Neuronal stem cell (in vitro differentiated cells): Measurements from ENCODE around the gene G2E3.

Source experiments
- DNase-seq: peaks from one replicate; pipeline ENCODE4 v3.0.0-alpha.2; 2013; ENCODE audit warnings: low spot score
- H2AFZ ChIP-seq: one replicate; pipeline ENCODE4 v1.6.1; 2013; ENCODE audit warnings: mild to moderate bottlenecking, low read length, inconsistent platforms
- H2AK5ac ChIP-seq: 2 replicates; pipeline ENCODE4 v1.6.1; 2013; ENCODE audit warnings: low read depth, mild to moderate bottlenecking, inconsistent platforms, low read length, moderate library complexity, mixed read lengths
- H2BK120ac ChIP-seq: 2 replicates; pipeline ENCODE4 v1.6.1; 2013; ENCODE audit warnings: low read depth, mild to moderate bottlenecking, inconsistent platforms, low read length, moderate library complexity, mixed read lengths
- H2BK12ac ChIP-seq: one replicate; pipeline ENCODE4 v1.6.1; 2013; ENCODE audit warnings: low read length, inconsistent platforms
- H2BK15ac ChIP-seq: 2 replicates; pipeline ENCODE4 v1.6.1; 2013; ENCODE audit warnings: mild to moderate bottlenecking, low read length, inconsistent platforms, mixed read lengths
- H2BK5ac ChIP-seq: one replicate; pipeline ENCODE4 v1.6.1; 2013; ENCODE audit warnings: inconsistent platforms, mild to moderate bottlenecking, low read length, moderate library complexity
- H3K14ac ChIP-seq: one replicate; pipeline ENCODE4 v1.6.1; 2013; ENCODE audit warnings: low read length, inconsistent platforms
- H3K18ac ChIP-seq: 2 replicates; pipeline ENCODE4 v1.6.1; 2013; ENCODE audit warnings: low read length, inconsistent platforms
- H3K23ac ChIP-seq: 2 replicates; pipeline ENCODE4 v1.6.1; 2013; ENCODE audit warnings: low read depth, mild to moderate bottlenecking, mixed read lengths, low read length, inconsistent platforms; ENCODE audit not compliant: poor library complexity
- H3K27ac ChIP-seq: replicated peaks from 3 replicates; pipeline ENCODE4 v1.5.1; 2013; ENCODE audit warnings: low read length, inconsistent platforms
- H3K27me3 ChIP-seq, 3 experiments: 2 replicates each; pipeline ENCODE4 v1.6.1; 2013; ENCODE audit warnings: low read length in 3 of 3, mild to moderate bottlenecking in 2 of 3, inconsistent platforms in 1 of 3, low read depth in 1 of 3, mixed read lengths in 1 of 3, moderate library complexity in 1 of 3; ENCODE audit not compliant: control insufficient read depth in 3 of 3, insufficient read depth in 3 of 3
- H3K36me3 ChIP-seq, 2 donors: replicated peaks in 1 of 2; 2 replicates each; pipeline ENCODE4 v1.6.1; 2013; ENCODE audit warnings: low read length in 2 of 2; ENCODE audit not compliant: control insufficient read depth in 2 of 2, insufficient read depth in 2 of 2
- H3K4ac ChIP-seq: 2 replicates; pipeline ENCODE4 v1.6.1; 2013; ENCODE audit warnings: inconsistent platforms, mild to moderate bottlenecking, low read length, moderate library complexity
- H3K4me1 ChIP-seq, 2 donors: 1 replicate in 1 of 2; 2 replicates in 1 of 2; pipeline ENCODE4 v1.6.1; 2013; ENCODE audit warnings: low read length in 2 of 2, low read depth in 1 of 2; ENCODE audit not compliant: control insufficient read depth in 2 of 2, insufficient read depth in 1 of 2
- H3K4me2 ChIP-seq: one replicate; pipeline ENCODE4 v1.6.1; 2013; ENCODE audit warnings: mild to moderate bottlenecking, low read length, inconsistent platforms; ENCODE audit not compliant: insufficient read depth, poor library complexity, severe bottlenecking
- H3K4me3 ChIP-seq, 2 donors: 2 replicates each; pipeline ENCODE4 v1.5.1; 2013; ENCODE audit warnings: low read length in 2 of 2, mild to moderate bottlenecking in 2 of 2, inconsistent platforms in 1 of 2, moderate library complexity in 1 of 2
- H3K79me1 ChIP-seq: one replicate; pipeline ENCODE4 v1.6.1; 2013; ENCODE audit warnings: low read depth, mild to moderate bottlenecking, inconsistent platforms, low read length, moderate library complexity
- H3K9ac ChIP-seq: one replicate; pipeline ENCODE4 v1.6.1; 2013; ENCODE audit warnings: mild to moderate bottlenecking, low read depth, low read length, inconsistent platforms; ENCODE audit not compliant: poor library complexity
- H3K9me3 ChIP-seq, 2 donors: replicated peaks in 1 of 2; 2 replicates each; pipeline versions ENCODE3 to v1.6.1; 2013; ENCODE audit warnings: low read length in 2 of 2, mild to moderate bottlenecking in 2 of 2, inconsistent platforms in 1 of 2, low read depth in 1 of 2, mixed read lengths in 1 of 2, moderate library complexity in 1 of 2; ENCODE audit not compliant: control insufficient read depth in 2 of 2, insufficient read depth in 1 of 2
- H4K8ac ChIP-seq: one replicate; pipeline ENCODE4 v1.6.1; 2013; ENCODE audit warnings: low read depth, mild to moderate bottlenecking, inconsistent platforms, low read length, moderate library complexity
- H4K91ac ChIP-seq: one replicate; pipeline ENCODE4 v1.6.1; 2013; ENCODE audit warnings: low read length, low read depth, mild to moderate bottlenecking, inconsistent platforms; ENCODE audit not compliant: poor library complexity
- WGBS, 2 donors: extraction: QIAGEN DNeasy Blood & Tissue Kit; methylation state at CpG; one replicate each; pipeline ENCODE4 v1.1.7; 2013; ENCODE audit warnings: missing lambda C conversion rate in 2 of 2, mixed read lengths in 1 of 2; ENCODE audit not compliant: insufficient read length in 2 of 2, insufficient replicate concordance in 1 of 2; ENCODE audit errors: extremely low coverage in 2 of 2; 5-methylcytosine and 5-hydroxymethylcytosine counted together

G2E3 gene

DNA sequence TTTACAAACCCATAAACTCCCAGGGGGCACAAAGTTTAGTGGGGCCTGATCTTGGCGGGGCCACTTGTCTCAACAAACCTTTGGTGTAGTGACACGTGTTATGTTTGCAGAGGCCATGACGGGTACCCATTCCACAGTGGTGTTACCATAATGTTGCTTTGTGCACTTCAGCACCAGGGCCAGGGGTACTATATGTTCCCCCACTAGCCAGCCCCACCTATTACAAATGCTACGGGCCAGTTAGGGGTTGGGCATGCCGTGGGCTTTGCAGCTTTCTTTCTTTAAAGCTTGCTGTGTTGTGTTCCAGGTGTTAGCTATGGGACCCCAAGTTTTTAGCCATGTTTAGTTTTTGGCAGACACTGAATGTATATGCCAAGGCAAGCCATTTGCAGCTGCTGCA, 30.8 kb upstream of the G2E3 start:
- H3K4ac ChIP-seq, result no peak overlapping the region
- H3K23ac ChIP-seq, result no peak overlapping the region
- H2AFZ ChIP-seq, result no peak overlapping the region
- H4K8ac ChIP-seq, result no peak overlapping the region
- no peaks in the 10 kb centered on the region for H3K79me1 ChIP-seq
- H3K18ac ChIP-seq, result no peak overlapping the region
- H3K9ac ChIP-seq, result no peak overlapping the region
- no peak overlapping the region for H3K4me3 ChIP-seq
- H4K91ac ChIP-seq, result no peak overlapping the region
- no CpG with 5 or more reads among the region's 5 CpGs for WGBS, 2 donors
- no peak overlapping the region for H3K27ac ChIP-seq
- no peak overlapping the region for H2BK12ac ChIP-seq
- no peaks in the 10 kb centered on the region for H3K4me1 ChIP-seq
- no peak for DNase-seq
- peaks cover 0 to 6% (median 0%) of the 10 kb centered on the region in 3 experiments for H3K27me3 ChIP-seq
- H3K14ac ChIP-seq, result no peak overlapping the region
- H2BK120ac ChIP-seq, result no peak overlapping the region
- H3K4me2 ChIP-seq, result no peak overlapping the region
- H2BK15ac ChIP-seq, result no peak overlapping the region
- H2BK5ac ChIP-seq, result no peak overlapping the region
- no peak overlapping the region for H2AK5ac ChIP-seq
- no peaks in the 10 kb centered on the region for H3K36me3 ChIP-seq
- peaks cover 3 to 6% of the 10 kb centered on the region in 2 donors for H3K9me3 ChIP-seq

DNA sequence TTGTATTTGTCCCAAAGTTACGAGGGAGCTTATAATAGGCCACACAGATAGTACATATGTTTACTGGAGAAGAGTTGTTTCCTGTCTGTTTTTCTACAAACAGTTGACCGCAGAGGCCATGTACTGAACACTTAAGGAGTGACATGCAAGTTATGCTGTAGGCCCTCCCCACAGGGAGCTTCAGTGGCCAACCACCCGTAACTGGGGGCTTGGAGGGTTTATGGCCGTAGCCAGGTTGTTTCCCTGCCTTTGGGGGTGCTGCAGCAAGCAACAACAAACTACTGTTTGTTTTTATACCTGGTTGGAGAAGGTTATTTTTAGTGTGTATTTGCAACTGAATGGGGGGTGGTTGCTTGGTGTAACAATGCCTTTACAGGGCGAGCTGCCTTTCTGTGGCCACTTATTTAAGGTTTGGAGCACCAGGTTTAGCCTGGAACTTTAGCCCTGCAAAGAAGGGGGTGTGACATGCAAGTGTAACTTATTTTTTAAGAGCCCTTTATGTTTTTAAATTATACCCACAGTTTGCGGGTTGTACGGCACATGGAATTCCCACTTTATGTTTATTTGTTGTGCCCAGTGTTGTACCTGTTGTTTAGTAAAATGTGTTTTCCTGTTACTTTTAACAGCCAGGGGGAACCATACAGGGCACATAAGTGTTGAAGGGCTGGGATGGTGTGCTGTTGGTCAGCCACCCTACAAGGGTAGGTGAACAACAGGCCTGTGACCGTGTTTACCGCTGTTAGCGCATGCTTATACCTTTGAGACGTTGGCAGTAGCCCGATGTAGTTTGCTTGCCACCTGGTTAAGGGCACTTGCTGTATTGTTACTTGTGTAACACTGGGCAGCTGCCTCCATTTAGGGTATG, 29.9 kb upstream of the G2E3 start:
- no peak for DNase-seq
- no CpG with 5 or more reads among the region's 12 CpGs for WGBS, 2 donors
- no peaks in the 10 kb centered on the region for H3K79me1 ChIP-seq
- H3K4me3 ChIP-seq, result no peak overlapping the region
- H2BK120ac ChIP-seq, result no peak overlapping the region
- no peak overlapping the region for H3K23ac ChIP-seq
- peaks cover 0 to 6% (median 0%) of the 10 kb centered on the region in 3 experiments for H3K27me3 ChIP-seq
- H4K91ac ChIP-seq, result no peak overlapping the region
- no peak overlapping the region for H2BK12ac ChIP-seq
- no peak overlapping the region for H2AK5ac ChIP-seq
- no peak overlapping the region for H3K27ac ChIP-seq
- H3K14ac ChIP-seq, result no peak overlapping the region
- H2BK5ac ChIP-seq, result no peak overlapping the region
- peaks cover 3 to 6% of the 10 kb centered on the region in 2 donors for H3K9me3 ChIP-seq
- no peaks in the 10 kb centered on the region for H3K36me3 ChIP-seq
- no peak overlapping the region for H4K8ac ChIP-seq
- no peak overlapping the region for H3K4me2 ChIP-seq
- no peak overlapping the region for H2AFZ ChIP-seq
- H3K4me1 ChIP-seq, result no peaks in the 10 kb centered on the region
- H2BK15ac ChIP-seq, result no peak overlapping the region
- no peak overlapping the region for H3K9ac ChIP-seq
- no peak overlapping the region for H3K4ac ChIP-seq
- no peak overlapping the region for H3K18ac ChIP-seq

DNA sequence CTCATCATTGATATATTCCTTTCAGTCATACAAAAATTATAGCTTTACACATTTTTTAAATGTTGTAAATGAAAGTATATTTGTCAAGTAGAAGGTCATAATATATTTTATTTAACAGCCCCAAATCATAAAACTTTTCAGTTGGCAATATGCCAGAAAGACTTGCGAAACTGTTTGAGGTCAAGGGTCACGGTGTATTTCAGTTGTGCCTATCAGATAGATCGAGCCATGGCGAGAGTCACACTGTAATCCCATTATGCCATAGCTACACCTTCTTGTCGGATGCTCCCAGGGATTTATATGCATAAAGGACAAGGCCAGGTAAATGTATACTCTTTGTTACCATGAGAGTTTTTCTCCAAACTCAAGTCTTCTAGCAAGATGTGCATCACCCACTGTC, 26.7 kb upstream of the G2E3 start:
- Histone ChIP-seq H3K4ac (no peak overlapping the region), H2BK12ac (no peak overlapping the region)
- no CpG with 5 or more reads among the region's 5 CpGs for WGBS, 2 donors

DNA sequence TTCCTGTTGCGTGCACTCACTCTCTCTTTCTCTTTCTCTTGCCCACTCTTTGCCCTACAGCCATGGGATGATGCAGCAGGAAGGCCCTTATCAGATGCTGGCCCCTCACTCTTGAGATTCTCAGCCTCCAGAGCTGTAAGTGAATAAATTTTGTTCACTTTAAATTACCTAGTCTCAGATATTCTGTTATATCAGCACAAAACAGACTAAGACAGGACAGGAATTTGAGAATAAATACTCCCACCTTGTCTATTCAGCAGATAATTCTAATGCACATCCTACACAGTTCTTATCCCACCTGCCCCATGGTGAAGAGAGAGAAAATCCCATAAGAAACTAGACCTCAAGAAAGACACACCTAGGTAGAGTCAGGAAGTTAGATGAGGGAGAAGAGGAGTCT, 25.8 kb upstream of the G2E3 start:
- Histone ChIP-seq H3K36me3 (no peaks in the 10 kb centered on the region), H2AFZ (no peak overlapping the region), H4K8ac (no peak overlapping the region), H3K4me1 (no peaks in the 10 kb centered on the region), H2BK15ac (no peak overlapping the region), H3K9ac (no peak overlapping the region), H3K4ac (no peak overlapping the region), H3K23ac (no peak overlapping the region), H2AK5ac (no peak overlapping the region), H4K91ac (no peak overlapping the region), H3K9me3 (no peaks in the 10 kb centered on the region), H3K14ac (no peak overlapping the region), H3K27me3 (peaks cover 0 to 8% (median 0%) of the 10 kb centered on the region in 3 experiments), H2BK120ac (no peak overlapping the region), H3K4me2 (no peak overlapping the region), H3K4me3 (no peak overlapping the region), H2BK5ac (no peak overlapping the region), H2BK12ac (no peak overlapping the region), H3K79me1 (no peaks in the 10 kb centered on the region), H3K27ac (no peak overlapping the region), H3K18ac (no peak overlapping the region)
- no peak for DNase-seq
- no CpG with 5 or more reads among the region's 1 CpG for WGBS, 2 donors

More for the DNA sequence above, 26.7 kb upstream of the G2E3 start:
- Histone ChIP-seq H2BK120ac (no peak overlapping the region), H4K91ac (no peak overlapping the region), H3K23ac (no peak overlapping the region), H3K27ac (no peak overlapping the region), H2AFZ (no peak overlapping the region), H4K8ac (no peak overlapping the region), H3K4me3 (no peak overlapping the region), H3K36me3 (no peaks in the 10 kb centered on the region), H2BK15ac (no peak overlapping the region), H3K18ac (no peak overlapping the region), H3K9ac (no peak overlapping the region), H3K4me2 (no peak overlapping the region), H2BK5ac (no peak overlapping the region), H3K27me3 (peaks cover 0 to 2% (median 0%) of the 10 kb centered on the region in 3 experiments), H3K9me3 (peaks cover 2% of the 10 kb centered on the region in 2 donors), H3K14ac (no peak overlapping the region), H3K4me1 (no peaks in the 10 kb centered on the region), H2AK5ac (no peak overlapping the region), H3K79me1 (no peaks in the 10 kb centered on the region)
- no peak for DNase-seq
